Fibroblast of lung (primary cell): ENCODE results near the gene CRADD.

ENCODE experiments used
- CTCF ChIP-seq, 2 donors: IDR thresholded peaks in 1 of 2; conservative IDR thresholded peaks in 1 of 2; 1 replicate in 1 of 2; 2 replicates in 1 of 2; pipeline ENCODE4 v1.5.1; 2011 to 2012; ENCODE audit warnings: low read length in 2 of 2, control low read depth in 1 of 2, inconsistent platforms in 1 of 2, low read depth in 1 of 2, mild to moderate bottlenecking in 1 of 2
- EZH2 ChIP-seq: IDR thresholded peaks from 2 replicates; pipeline ENCODE4 v1.5.1; 2012; ENCODE audit warnings: low read length, control low read depth, mild to moderate bottlenecking; ENCODE audit errors: missing control alignments

GRCh38 chr12:93657071-93657470 is 20.1 kb upstream of the CRADD start:
- TF ChIP-seq EZH2 (no peak), CTCF (conservative IDR thresholded peaks at IDR 0.05 in 1 of 2, IDR thresholded peaks at IDR 0.05 in 1 of 2; ENCODE audit: low read depth in 1 of 2, low read length in 2 of 2) (no peak)
